BLaER1 treated with 17β-estradiol and CSF1 and Interleukin-3, amounts not matched to agents 10 nM and 100 nM (cell line): ENCODE results near the gene FNDC3B.
A peak's percentile ranks its signal among the peaks of the same experiment; 100 is the strongest.

ENCODE experiments used
- H3K27ac ChIP-seq, 11 experiments: shearing (Covaris generic); formaldehyde crosslinking; 2 replicates each; pipeline ENCODE4 v1.8.1; 2022
- H3K27me3 ChIP-seq, 11 experiments: shearing (Covaris generic); formaldehyde crosslinking; 2 replicates each; pipeline ENCODE4 v1.8.1; 2022
- H3K36me3 ChIP-seq, 11 experiments: shearing (Covaris generic); formaldehyde crosslinking; 2 replicates each; pipeline ENCODE4 v1.8.1; 2022
- H3K4me1 ChIP-seq, 10 experiments: shearing (Covaris generic); formaldehyde crosslinking; 2 replicates each; pipeline ENCODE4 v1.8.1; 2022
- H3K4me2 ChIP-seq, 11 experiments: shearing (Covaris generic); formaldehyde crosslinking; 2 replicates each; pipeline ENCODE4 v1.8.1; 2022
- H3K4me3 ChIP-seq, 10 experiments: shearing (Covaris generic); formaldehyde crosslinking; 2 replicates each; pipeline ENCODE4 v1.8.1; 2022
- H3K9ac ChIP-seq, 11 experiments: shearing (Covaris generic); formaldehyde crosslinking; 2 replicates each; pipeline ENCODE4 v1.8.1; 2022
- H3K9me3 ChIP-seq, 11 experiments: shearing (Covaris generic); formaldehyde crosslinking; replicated peaks in 1 of 11; 2 replicates each; pipeline ENCODE4 v1.8.1; 2022
- H4K20me1 ChIP-seq, 11 experiments: shearing (Covaris generic); formaldehyde crosslinking; 2 replicates each; pipeline ENCODE4 v1.8.1; 2022
- Cebpa-rat ChIP-seq, 11 experiments: shearing (Covaris generic); IDR thresholded peaks; 2 replicates each; pipeline ENCODE4 v1.8.1; 2022

FNDC3B gene

GRCh38 chr3:172024679-172025078 lies 14.7 kb upstream of the FNDC3B start:
- Histone ChIP-seq H4K20me1 (no peaks in the 10 kb centered on the region), H3K9me3 (no peaks in the 10 kb centered on the region), H3K4me3 (no peak overlapping the region), H3K9ac (no peak overlapping the region), H3K4me2 (no peak overlapping the region), H3K36me3 (no peaks in the 10 kb centered on the region), H3K27me3 (no peaks in the 10 kb centered on the region), H3K4me1 (peaks cover 0 to 12% (median 3%) of the 10 kb centered on the region in 10 experiments; a peak in 10 of 20 replicates), H3K27ac (no peak overlapping the region)
- TF ChIP-seq Cebpa-rat (IDR thresholded peaks at IDR 0.05): no peak

- Histone ChIP-seq H3K36me3 (no peaks in the 10 kb centered on the region), H3K27me3 (no peaks in the 10 kb centered on the region), H3K9me3 (peaks cover 0 to 12% (median 1%) of the 10 kb centered on the region in 11 experiments; a peak in 9 of 22 replicates), H4K20me1 (no peaks in the 10 kb centered on the region), H3K4me1 (peaks cover 0 to 25% (median 4%) of the 10 kb centered on the region in 10 experiments; a peak in 10 of 20 replicates), H3K4me3 (no peak overlapping the region), H3K27ac (0 out of 22 replicates have a peak overlapping the region, but pooled peaks of 1 of the 11 experiments have one; percentile 13), H3K9ac (no peak overlapping the region), H3K4me2 (peak overlapping the region in 5 of 11 experiments; percentile 22 to 64 (median 39); a peak in 9 of 22 replicates)
- no peak; a peak in 1 of 22 replicates for TF ChIP-seq Cebpa-rat (IDR thresholded peaks at IDR 0.05)
These were observed 9.8 kb upstream of the FNDC3B start for GRCh38 chr3:172029425-172030098.

GRCh38 chr3:172030181-172030580 lies 9.2 kb upstream of the FNDC3B start:
- no peak for TF ChIP-seq Cebpa-rat (IDR thresholded peaks at IDR 0.05)
- no peak overlapping the region for H3K9ac ChIP-seq
- peak overlapping the region in 3 of 11 experiments; percentile 26 to 59 (median 39); a peak in 4 of 22 replicates for H3K4me2 ChIP-seq
- no peak overlapping the region for H3K4me3 ChIP-seq
- no peak overlapping the region for H3K27ac ChIP-seq
- peaks cover 0 to 25% (median 4%) of the 10 kb centered on the region in 10 experiments; a peak in 10 of 20 replicates for H3K4me1 ChIP-seq
- no peaks in the 10 kb centered on the region for H3K36me3 ChIP-seq
- H4K20me1 ChIP-seq: no peaks in the 10 kb centered on the region
- no peaks in the 10 kb centered on the region for H3K27me3 ChIP-seq
- peaks cover 0 to 16% (median 6%) of the 10 kb centered on the region in 11 experiments; a peak in 10 of 22 replicates for H3K9me3 ChIP-seq

GRCh38 chr3:172031996-172032395 lies 7.4 kb upstream of the FNDC3B start:
- Histone ChIP-seq H3K4me2 (no peak overlapping the region), H3K27ac (no peak overlapping the region), H3K9me3 (peaks cover 0 to 16% (median 6%) of the 10 kb centered on the region in 11 experiments; a peak in 10 of 22 replicates), H3K36me3 (no peaks in the 10 kb centered on the region), H3K4me1 (peaks cover 0 to 25% (median 4%) of the 10 kb centered on the region in 10 experiments; a peak in 10 of 20 replicates), H3K9ac (no peak overlapping the region), H3K4me3 (no peak overlapping the region), H4K20me1 (no peaks in the 10 kb centered on the region), H3K27me3 (no peaks in the 10 kb centered on the region)
- no peak for TF ChIP-seq Cebpa-rat (IDR thresholded peaks at IDR 0.05)

- no peak overlapping the region for H3K4me3 ChIP-seq
- H3K9me3 ChIP-seq: peaks cover 0 to 16% (median 6%) of the 10 kb centered on the region in 11 experiments; a peak in 10 of 22 replicates
- H3K4me2 ChIP-seq: 0 out of 22 replicates have a peak overlapping the region, but pooled peaks of 1 of the 11 experiments have one; percentile 28
- no peak overlapping the region for H3K9ac ChIP-seq
- peaks cover 0 to 35% (median 4%) of the 10 kb centered on the region in 10 experiments; a peak in 12 of 20 replicates for H3K4me1 ChIP-seq
- no peaks in the 10 kb centered on the region for H3K27me3 ChIP-seq
- H3K36me3 ChIP-seq: no peaks in the 10 kb centered on the region
- H4K20me1 ChIP-seq: no peaks in the 10 kb centered on the region
- no peak for TF ChIP-seq Cebpa-rat (IDR thresholded peaks at IDR 0.05)
- no peak overlapping the region for H3K27ac ChIP-seq
These were observed 6.0 kb upstream of the FNDC3B start for GRCh38 chr3:172033396-172033795.

- H3K4me3 ChIP-seq: no peak overlapping the region
These were observed 4.3 kb upstream of the FNDC3B start for GRCh38 chr3:172034786-172035685.

GRCh38 chr3:172036541-172037215 lies 2.7 kb upstream of the FNDC3B start:
- no peak overlapping the region for H3K4me2 ChIP-seq
- H4K20me1 ChIP-seq: peaks cover 0 to 15% (median 9%) of the 10 kb centered on the region in 11 experiments; a peak in 14 of 22 replicates
- H3K9ac ChIP-seq: no peak overlapping the region
- peaks cover 0 to 16% (median 6%) of the 10 kb centered on the region in 11 experiments; a peak in 10 of 22 replicates for H3K9me3 ChIP-seq
- no peaks in the 10 kb centered on the region for H3K27me3 ChIP-seq
- no peaks in the 10 kb centered on the region for H3K36me3 ChIP-seq
- no peak for TF ChIP-seq Cebpa-rat (IDR thresholded peaks at IDR 0.05)
- no peak overlapping the region for H3K27ac ChIP-seq
- H3K4me3 ChIP-seq: no peak overlapping the region
- H3K4me1 ChIP-seq: peaks cover 11 to 27% (median 17%) of the 10 kb centered on the region in 10 experiments

More at GRCh38 chr3:172034786-172035685, 4.3 kb upstream of the FNDC3B start:
- Histone ChIP-seq H4K20me1 (no peaks in the 10 kb centered on the region), H3K4me1 (peaks cover 7 to 28% (median 8%) of the 10 kb centered on the region in 10 experiments; a peak in 17 of 20 replicates), H3K4me2 (no peak overlapping the region), H3K9ac (no peak overlapping the region), H3K36me3 (no peaks in the 10 kb centered on the region), H3K9me3 (peaks cover 0 to 16% (median 6%) of the 10 kb centered on the region in 11 experiments; a peak in 10 of 22 replicates), H3K27me3 (no peaks in the 10 kb centered on the region), H3K27ac (no peak overlapping the region)
- TF ChIP-seq Cebpa-rat (IDR thresholded peaks at IDR 0.05): no peak

GRCh38 chr3:172038798-172039435 lies 461 bp upstream of the FNDC3B start:
- peak overlapping the region; percentile 38 to 93 (median 51) for H3K4me2 ChIP-seq
- peak overlapping the region; percentile 89 to 100 (median 94) for H3K4me3 ChIP-seq
- no peaks in the 10 kb centered on the region for H3K27me3 ChIP-seq
- H3K27ac ChIP-seq: peak overlapping the region in 6 of 11 experiments; percentile 86 to 98 (median 94); a peak in 9 of 22 replicates
- TF ChIP-seq Cebpa-rat (IDR thresholded peaks at IDR 0.05): 0 out of 22 replicates have a peak, but pooled peaks of 1 of the 11 experiments have one; percentile 18
- peaks cover 23 to 43% (median 34%) of the 10 kb centered on the region in 10 experiments for H3K4me1 ChIP-seq
- peaks cover 0 to 10% (median 0%) of the 10 kb centered on the region in 11 experiments; a peak in 7 of 22 replicates for H3K36me3 ChIP-seq
- peaks cover 0 to 8% (median 6%) of the 10 kb centered on the region in 11 experiments; a peak in 10 of 22 replicates for H3K9me3 ChIP-seq
- H4K20me1 ChIP-seq: peaks cover 8 to 37% (median 29%) of the 10 kb centered on the region in 11 experiments; a peak in 18 of 22 replicates
- H3K9ac ChIP-seq: peak overlapping the region; percentile 90 to 99 (median 94); a peak in 18 of 22 replicates
